Endothelial cell of umbilical vein (primary cell): Measurements from ENCODE around the gene GRIN3B.

Experiments used
- POLR2A ChIP-seq: IDR thresholded peaks from 2 replicates; pipeline ENCODE4 v1.6.1; 2012; ENCODE audit warnings: low read depth, mild to moderate bottlenecking, control low read depth, low read length
- TF ChIP-seq, protein P1 (sequence below), 2 donors: IDR thresholded peaks; 1 replicate in 1 of 2; 2 replicates in 1 of 2; pipeline ENCODE4 v1.5.1; 2011; ENCODE audit warnings: low read length in 2 of 2, mild to moderate bottlenecking in 2 of 2, moderate library complexity in 2 of 2, control low read depth in 1 of 2, inconsistent platforms in 1 of 2, low read depth in 1 of 2; ENCODE audit not compliant: insufficient read depth in 1 of 2; ENCODE audit errors: extremely low read depth in 1 of 2

GRCh38 chr19:952680-953444, 47.4 kb upstream of the GRIN3B start:
- TF ChIP-seq, protein P1, sequence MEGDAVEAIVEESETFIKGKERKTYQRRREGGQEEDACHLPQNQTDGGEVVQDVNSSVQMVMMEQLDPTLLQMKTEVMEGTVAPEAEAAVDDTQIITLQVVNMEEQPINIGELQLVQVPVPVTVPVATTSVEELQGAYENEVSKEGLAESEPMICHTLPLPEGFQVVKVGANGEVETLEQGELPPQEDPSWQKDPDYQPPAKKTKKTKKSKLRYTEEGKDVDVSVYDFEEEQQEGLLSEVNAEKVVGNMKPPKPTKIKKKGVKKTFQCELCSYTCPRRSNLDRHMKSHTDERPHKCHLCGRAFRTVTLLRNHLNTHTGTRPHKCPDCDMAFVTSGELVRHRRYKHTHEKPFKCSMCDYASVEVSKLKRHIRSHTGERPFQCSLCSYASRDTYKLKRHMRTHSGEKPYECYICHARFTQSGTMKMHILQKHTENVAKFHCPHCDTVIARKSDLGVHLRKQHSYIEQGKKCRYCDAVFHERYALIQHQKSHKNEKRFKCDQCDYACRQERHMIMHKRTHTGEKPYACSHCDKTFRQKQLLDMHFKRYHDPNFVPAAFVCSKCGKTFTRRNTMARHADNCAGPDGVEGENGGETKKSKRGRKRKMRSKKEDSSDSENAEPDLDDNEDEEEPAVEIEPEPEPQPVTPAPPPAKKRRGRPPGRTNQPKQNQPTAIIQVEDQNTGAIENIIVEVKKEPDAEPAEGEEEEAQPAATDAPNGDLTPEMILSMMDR (IDR thresholded peaks at IDR 0.05; ENCODE audit: extremely low read depth in 1 of 2, insufficient read depth in 1 of 2, low read depth in 1 of 2, low read length in 2 of 2) = no peak
- TF ChIP-seq POLR2A = no peak
